Measurements from ENCODE around the gene USH2A. TPM values are rescaled to one million over a fixed set of nuclear protein-coding genes. Genes with fewer than 3 reads are reported as not detected.

The USH2A gene
- total RNA-seq, 1 donor from 2014 or later: not detected

DNA sequence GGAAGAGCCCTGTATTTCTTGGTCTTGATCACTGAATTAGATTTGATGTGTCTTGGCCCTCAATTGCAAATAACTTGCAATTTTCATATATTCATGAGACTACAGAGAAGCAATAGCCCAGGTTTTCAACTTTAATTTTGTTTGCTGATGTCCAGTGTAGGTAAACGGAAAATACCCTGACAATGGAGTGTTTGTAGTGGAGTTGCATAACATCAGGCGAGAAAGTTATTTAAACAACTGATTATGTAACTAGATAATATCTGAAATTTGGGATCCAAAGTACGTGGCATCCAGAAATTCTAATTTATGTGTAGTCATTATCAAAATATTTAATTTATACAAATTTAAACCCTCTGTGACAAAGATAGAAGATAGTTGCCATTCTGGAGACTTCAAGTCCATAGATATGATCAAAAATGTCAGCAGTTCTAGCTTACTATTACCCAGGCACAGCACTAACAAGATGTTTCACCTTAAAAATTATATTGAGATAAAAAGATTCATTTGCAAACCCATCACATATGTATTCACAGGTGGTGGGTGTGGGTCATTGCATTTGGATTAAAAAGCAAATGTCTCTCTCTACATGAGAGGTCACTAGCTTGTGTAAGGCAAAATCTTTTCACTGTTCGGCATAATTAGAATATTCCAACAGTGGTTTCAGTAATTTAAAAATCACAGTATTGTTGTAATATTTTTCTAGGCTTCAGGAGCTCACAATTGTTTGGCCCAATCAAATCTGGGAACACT is 705.4 kb downstream of the USH2A start:
- no peak overlapping the region for H3K27ac ChIP-seq
- no peaks in the 10 kb centered on the region for H3K36me3 ChIP-seq
- H3K4me3 ChIP-seq: no peak overlapping the region
- DNase-seq (no peak), ATAC-seq (no peak)
- no peaks in the 10 kb centered on the region for H3K9me3 ChIP-seq
- intact Hi-C loops (cut with DNase I): no loop called here
- H3K27me3 ChIP-seq (ENCODE audit: low read depth): no peaks in the 10 kb centered on the region
- TF ChIP-seq, protein P1, sequence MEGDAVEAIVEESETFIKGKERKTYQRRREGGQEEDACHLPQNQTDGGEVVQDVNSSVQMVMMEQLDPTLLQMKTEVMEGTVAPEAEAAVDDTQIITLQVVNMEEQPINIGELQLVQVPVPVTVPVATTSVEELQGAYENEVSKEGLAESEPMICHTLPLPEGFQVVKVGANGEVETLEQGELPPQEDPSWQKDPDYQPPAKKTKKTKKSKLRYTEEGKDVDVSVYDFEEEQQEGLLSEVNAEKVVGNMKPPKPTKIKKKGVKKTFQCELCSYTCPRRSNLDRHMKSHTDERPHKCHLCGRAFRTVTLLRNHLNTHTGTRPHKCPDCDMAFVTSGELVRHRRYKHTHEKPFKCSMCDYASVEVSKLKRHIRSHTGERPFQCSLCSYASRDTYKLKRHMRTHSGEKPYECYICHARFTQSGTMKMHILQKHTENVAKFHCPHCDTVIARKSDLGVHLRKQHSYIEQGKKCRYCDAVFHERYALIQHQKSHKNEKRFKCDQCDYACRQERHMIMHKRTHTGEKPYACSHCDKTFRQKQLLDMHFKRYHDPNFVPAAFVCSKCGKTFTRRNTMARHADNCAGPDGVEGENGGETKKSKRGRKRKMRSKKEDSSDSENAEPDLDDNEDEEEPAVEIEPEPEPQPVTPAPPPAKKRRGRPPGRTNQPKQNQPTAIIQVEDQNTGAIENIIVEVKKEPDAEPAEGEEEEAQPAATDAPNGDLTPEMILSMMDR (IDR thresholded peaks at IDR 0.05): no peak
- H3K4me1 ChIP-seq: no peaks in the 10 kb centered on the region

DNA sequence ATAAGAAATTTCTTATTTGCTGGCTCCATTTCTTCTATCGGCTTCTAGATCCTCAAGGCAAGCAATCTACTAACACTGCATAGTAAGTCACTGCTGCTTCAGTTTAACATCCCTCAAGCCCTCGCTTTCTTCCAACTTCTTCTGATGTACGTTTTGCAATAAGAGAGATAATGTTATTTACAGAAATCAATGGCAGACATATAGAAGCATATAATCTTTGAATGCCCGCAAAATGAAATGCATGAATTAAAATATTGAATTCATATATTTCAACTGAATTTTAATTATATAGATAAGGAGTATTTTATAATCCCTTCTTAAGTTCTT is 712.4 kb downstream of the USH2A start:
- intact Hi-C loops (cut with DNase I): no loop called here
- Histone ChIP-seq H3K4me1 (no peaks in the 10 kb centered on the region), H3K27me3 (ENCODE audit: low read depth) (no peaks in the 10 kb centered on the region), H3K9me3 (no peaks in the 10 kb centered on the region), H3K4me3 (no peak overlapping the region), H3K36me3 (no peaks in the 10 kb centered on the region), H3K27ac (no peak overlapping the region)
- DNase-seq: no peak
- no peak for ATAC-seq
- TF ChIP-seq, protein P1 (IDR thresholded peaks at IDR 0.05): no peak

DNA sequence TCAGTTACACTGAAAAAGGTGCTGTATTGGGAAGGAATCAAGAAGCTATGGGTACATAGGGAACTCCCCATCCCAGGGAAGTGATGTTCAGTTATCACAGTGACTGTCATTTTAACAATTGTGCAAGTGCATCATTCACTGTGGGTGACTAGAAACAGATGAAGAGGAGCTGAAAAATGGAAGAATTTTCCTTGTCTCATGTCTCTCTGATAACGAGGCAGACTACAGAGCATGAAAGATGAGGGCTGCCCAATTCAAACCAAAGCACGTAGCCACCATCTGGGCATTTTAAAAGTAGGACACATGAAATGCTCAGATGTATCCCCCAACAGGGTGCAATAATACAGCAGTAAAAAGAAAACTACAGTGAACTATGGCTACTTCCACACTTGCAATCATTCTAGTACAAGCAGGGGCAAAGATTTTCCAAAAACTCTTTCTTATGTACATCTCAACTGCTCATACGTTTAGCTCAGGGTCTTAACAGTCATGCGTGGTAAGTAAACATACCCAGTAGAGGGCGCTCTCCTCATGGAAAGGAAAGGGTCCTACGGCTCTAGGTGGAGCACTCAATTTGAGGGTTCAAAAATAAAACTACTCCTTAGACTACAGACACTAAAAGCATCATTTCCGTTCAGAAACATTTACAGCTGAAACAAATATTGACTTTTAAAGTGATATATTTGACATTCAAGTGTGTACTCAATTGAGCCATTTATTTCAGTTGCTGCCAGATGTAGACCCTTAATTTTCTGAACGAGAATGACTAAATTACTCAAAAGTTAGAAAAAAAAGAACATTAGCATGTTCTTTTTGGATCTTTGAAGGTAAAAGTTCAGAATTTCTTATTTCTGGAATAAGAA is 713.0 kb downstream of the USH2A start:
- Histone ChIP-seq H3K9me3 (no peaks in the 10 kb centered on the region), H3K27me3 (ENCODE audit: low read depth) (no peaks in the 10 kb centered on the region), H3K36me3 (no peaks in the 10 kb centered on the region), H3K27ac (no peak overlapping the region), H3K4me3 (no peak overlapping the region), H3K4me1 (no peaks in the 10 kb centered on the region)
- TF ChIP-seq, protein P1 (IDR thresholded peaks at IDR 0.05): peak; percentile 52
- ATAC-seq: no peak
- intact Hi-C loops (cut with DNase I): no loop called here
- no peak for DNase-seq

- ATAC-seq (no peak), DNase-seq (no peak)
- Histone ChIP-seq H3K4me1 (no peaks in the 10 kb centered on the region), H3K36me3 (no peaks in the 10 kb centered on the region), H3K9me3 (no peaks in the 10 kb centered on the region), H3K4me3 (no peak overlapping the region), H3K27me3 (ENCODE audit: low read depth) (no peaks in the 10 kb centered on the region), H3K27ac (no peak overlapping the region)
- intact Hi-C loops (cut with DNase I): no loop called here
- TF ChIP-seq, protein P1 (IDR thresholded peaks at IDR 0.05): no peak
These were observed 719.0 kb downstream of the USH2A start for GRCh38 chr1:215704089-215704860.

- DNase-seq: no peak
- H3K4me3 ChIP-seq: no peak overlapping the region
- intact Hi-C loops (cut with DNase I): no loop called here
These were observed 741.0 kb downstream of the USH2A start for GRCh38 chr1:215682232-215682631.

More at GRCh38 chr1:215682232-215682631, 741.0 kb downstream of the USH2A start:
- Histone ChIP-seq H3K27ac (no peak overlapping the region), H3K36me3 (no peaks in the 10 kb centered on the region), H3K27me3 (ENCODE audit: low read depth) (peaks cover 4% of the 10 kb centered on the region), H3K9me3 (no peaks in the 10 kb centered on the region), H3K4me1 (no peaks in the 10 kb centered on the region)
- TF ChIP-seq, protein P1 (IDR thresholded peaks at IDR 0.05): no peak
- ATAC-seq: no peak

Data from lower lobe of right lung (tissue), 2 donors.